Type B pancreatic cell (in vitro differentiated cells): ENCODE results near the gene PDE2A. TPM values are rescaled to one million over a fixed set of nuclear protein-coding genes. Genes with fewer than 3 reads are reported as not detected.

ENCODE experiments used
- DNase-seq: peaks from one replicate; pipeline ENCODE4 v3.0.0; 2021; ENCODE audit warnings: mixed read lengths; ENCODE audit not compliant: unreplicated experiment; ENCODE audit errors: extremely low spot score
- H3K27ac Mint-ChIP-seq: 2 replicates; pipeline ENCODE4 v1.8.0; 2021; ENCODE audit warnings: mild to moderate bottlenecking, mixed read lengths
- H3K27me3 Mint-ChIP-seq: 2 replicates; pipeline ENCODE4 v1.8.0; 2021; ENCODE audit warnings: mixed read lengths
- H3K36me3 Mint-ChIP-seq: 2 replicates; pipeline ENCODE4 v1.8.0; 2021; ENCODE audit warnings: mixed read lengths
- H3K4me1 Mint-ChIP-seq: one replicate; pipeline ENCODE4 v1.8.0; 2021; ENCODE audit warnings: mixed read lengths; ENCODE audit not compliant: unreplicated experiment
- H3K4me3 Mint-ChIP-seq: 2 replicates; pipeline ENCODE4 v1.8.0; 2021; ENCODE audit warnings: mild to moderate bottlenecking, mixed read lengths
- H3K9me3 Mint-ChIP-seq: 2 replicates; pipeline ENCODE4 v1.8.0; 2021; ENCODE audit warnings: mixed read lengths
- total RNA-seq: library from RNA; stranded (reverse); gene quantifications from 2 replicates; pipeline ENCODE4 v1.2.1, GENCODE V29; 2021; ENCODE audit warnings: low replicate concordance
- TF ChIP-seq, protein P1 (sequence below): fragments of 200-600 bp; sonication (generic); conservative IDR thresholded peaks from 2 replicates; pipeline ENCODE4 v1.5.0; 2021; ENCODE audit warnings: antibody characterized with exemption, mild to moderate bottlenecking

Gene PDE2A
- total RNA-seq, 1 donor from 2014 or later: 2.8 TPM

DNA sequence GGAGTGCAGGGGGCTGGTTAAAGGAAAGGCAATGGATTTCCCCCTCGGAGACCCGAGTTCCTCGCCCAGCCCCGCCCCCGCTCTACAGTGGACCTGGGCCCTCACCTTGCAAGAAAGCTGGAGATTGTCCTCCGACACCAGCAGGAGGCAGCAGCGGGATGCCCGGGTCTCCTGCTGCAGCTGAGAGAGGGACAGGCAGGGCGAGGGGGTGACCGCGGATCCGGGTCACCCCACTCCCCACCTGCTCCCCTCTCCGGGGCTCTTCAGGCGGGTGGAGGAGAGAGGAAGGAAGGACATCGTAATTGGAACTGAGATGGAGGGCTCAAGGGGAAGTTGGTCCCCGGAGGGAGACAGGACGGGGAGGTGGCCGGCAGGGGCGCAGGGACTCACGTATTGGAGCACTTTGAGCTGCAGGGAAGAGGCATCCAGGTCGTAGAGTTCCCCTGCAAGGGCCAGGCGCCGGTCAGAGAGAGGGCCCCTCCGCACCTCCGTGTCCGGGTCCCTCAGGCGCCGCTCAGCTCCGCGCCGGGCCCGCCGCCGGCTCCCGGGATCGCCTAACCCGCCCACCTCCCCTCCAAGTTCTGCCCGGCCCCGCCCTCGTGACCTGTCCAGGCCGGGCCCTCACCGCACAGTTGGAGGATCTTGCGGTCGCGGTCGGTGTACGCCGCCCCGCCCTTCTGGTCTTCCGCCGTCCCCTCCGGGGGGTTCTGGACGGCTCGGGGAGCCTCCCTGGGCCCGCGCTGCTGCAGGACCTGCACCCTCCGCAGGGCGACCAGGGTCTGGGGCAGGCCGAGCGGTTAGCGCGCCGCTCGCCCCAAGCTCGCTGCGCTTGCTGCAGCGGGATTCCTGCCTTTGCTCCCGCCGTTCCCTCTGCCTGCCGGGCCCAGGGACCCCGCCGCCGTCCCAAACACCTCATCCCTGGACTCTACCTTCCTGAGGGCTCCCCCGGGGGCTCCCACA lies 84.1 kb downstream of the PDE2A start:
- TF ChIP-seq, protein P1, sequence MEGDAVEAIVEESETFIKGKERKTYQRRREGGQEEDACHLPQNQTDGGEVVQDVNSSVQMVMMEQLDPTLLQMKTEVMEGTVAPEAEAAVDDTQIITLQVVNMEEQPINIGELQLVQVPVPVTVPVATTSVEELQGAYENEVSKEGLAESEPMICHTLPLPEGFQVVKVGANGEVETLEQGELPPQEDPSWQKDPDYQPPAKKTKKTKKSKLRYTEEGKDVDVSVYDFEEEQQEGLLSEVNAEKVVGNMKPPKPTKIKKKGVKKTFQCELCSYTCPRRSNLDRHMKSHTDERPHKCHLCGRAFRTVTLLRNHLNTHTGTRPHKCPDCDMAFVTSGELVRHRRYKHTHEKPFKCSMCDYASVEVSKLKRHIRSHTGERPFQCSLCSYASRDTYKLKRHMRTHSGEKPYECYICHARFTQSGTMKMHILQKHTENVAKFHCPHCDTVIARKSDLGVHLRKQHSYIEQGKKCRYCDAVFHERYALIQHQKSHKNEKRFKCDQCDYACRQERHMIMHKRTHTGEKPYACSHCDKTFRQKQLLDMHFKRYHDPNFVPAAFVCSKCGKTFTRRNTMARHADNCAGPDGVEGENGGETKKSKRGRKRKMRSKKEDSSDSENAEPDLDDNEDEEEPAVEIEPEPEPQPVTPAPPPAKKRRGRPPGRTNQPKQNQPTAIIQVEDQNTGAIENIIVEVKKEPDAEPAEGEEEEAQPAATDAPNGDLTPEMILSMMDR: peak; percentile 76
- Mint-ChIP-seq H3K27ac (no peak overlapping the region), H3K36me3 (no peaks in the 10 kb centered on the region), H3K27me3 (peaks cover 93% of the 10 kb centered on the region), H3K4me3 (peak overlapping the region; percentile 81), H3K9me3 (no peaks in the 10 kb centered on the region), H3K4me1 (peaks cover 17% of the 10 kb centered on the region)
- DNase-seq: no peak

DNA sequence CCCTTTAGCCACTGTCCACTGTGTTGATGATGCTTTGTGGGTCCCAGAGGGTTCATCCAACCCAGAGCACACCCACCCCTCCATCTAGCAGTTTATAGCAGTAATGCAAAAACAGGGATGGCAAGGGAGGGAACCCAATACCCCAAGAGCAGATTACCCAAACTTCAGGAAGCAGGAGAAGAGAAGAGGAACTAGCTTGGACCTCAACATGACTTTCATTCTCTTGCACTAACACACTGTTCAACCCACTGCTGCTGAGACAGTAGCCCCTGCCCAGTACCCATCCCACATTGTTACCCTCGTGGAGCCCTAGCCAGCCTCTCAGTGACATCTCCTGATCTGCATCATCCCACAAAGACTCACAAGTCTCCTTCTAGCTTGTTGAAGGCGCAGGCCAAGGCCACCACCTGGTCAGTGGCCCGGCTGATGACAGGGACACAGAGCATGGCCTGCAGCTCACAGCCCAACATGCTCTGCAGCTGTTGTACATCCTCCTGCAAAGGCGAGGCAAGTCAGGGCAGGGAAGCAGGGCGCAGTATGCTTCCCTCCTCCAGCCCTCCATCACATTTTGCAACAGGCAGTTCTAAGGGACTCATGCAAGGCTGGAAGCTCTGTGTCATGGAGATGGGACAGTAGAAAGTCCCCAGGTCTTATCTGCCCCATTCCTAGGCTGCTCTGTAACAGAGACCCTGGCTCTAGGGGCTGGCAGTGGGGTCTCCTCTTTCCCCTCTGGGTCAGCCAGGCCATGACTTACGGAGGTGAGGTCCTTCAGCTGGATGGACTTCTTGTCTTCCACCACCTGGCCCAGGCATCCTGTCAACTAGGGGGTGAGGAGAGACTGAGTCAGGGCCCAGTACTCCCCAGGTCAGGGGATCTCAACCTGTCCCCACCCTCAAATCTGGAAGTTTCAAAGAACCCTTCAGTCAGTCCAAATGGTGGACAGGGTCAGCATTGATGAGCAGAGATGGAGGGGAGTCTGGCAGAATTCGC lies 85.5 kb downstream of the PDE2A start:
- Mint-ChIP-seq H3K27ac (no peak overlapping the region), H3K36me3 (no peaks in the 10 kb centered on the region), H3K9me3 (no peaks in the 10 kb centered on the region), H3K4me1 (peaks cover 17% of the 10 kb centered on the region), H3K4me3 (peak overlapping the region; percentile 46), H3K27me3 (peaks cover 91% of the 10 kb centered on the region)
- TF ChIP-seq, protein P1: no peak
- DNase-seq: no peak

DNA sequence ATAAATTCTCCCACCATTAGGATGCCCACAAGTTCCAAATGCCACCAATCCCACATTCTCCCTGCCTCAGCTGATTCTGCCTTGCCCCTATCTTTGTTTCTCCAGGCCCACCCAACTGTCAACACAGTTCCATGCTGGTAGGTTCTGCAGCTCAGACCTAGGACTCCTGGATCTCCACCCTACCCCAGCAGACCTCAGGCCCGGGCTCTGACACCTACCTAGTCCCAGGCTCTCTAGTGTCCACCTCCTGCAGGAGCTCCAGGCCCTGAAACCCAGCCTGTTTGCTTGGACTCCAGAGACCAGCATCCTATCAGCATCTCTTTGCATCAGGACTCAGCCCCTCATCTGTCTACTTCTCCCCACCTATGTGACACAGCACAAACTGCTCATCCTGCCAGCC lies 86.5 kb downstream of the PDE2A start:
- Mint-ChIP-seq H3K27me3 (peaks cover 91% of the 10 kb centered on the region), H3K4me1 (peaks cover 17% of the 10 kb centered on the region), H3K27ac (no peak overlapping the region), H3K9me3 (no peaks in the 10 kb centered on the region), H3K4me3 (no peak overlapping the region), H3K36me3 (no peaks in the 10 kb centered on the region)
- DNase-seq: no peak
- TF ChIP-seq, protein P1: no peak

DNA sequence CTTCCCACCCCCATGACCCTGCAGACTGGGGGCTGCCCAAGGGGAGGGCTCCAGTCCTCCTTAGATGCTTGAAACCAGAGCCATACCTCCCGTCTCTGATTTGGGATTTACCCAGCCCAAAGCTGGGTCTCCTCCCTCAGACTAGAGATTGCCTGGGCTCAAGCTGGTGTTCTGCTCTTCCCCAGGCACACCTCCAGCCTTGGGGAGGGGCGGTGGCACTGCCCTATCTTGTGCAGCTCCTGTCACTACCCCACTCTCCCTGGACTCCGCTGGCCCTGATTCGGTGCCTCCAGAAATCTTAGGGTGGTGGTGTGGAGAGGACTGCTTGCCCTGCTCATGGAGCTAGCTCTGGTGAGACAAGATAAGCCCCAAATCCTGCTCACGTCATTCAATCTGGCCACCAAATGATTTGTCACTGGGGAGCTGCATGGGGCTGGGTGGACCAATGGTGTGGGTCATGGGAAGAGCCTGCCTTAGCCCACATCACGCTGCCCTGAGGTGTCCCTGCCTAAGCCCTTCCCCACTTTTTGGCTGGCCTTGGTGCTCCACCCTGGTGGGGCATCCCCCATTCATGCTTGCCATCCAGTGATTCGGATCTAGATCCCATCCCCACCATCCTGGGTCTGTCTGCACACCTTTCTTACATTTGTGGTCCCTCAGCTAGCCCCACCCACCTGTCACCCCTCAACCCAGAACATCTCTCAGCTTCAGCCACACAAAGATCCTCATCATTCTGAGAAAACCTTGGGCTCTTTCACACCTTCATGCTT lies 87.7 kb downstream of the PDE2A start:
- Mint-ChIP-seq H3K9me3 (no peaks in the 10 kb centered on the region), H3K36me3 (no peaks in the 10 kb centered on the region), H3K4me3 (no peak overlapping the region), H3K4me1 (peaks cover 16% of the 10 kb centered on the region), H3K27ac (no peak overlapping the region), H3K27me3 (peaks cover 91% of the 10 kb centered on the region)
- TF ChIP-seq, protein P1: no peak
- no peak for DNase-seq

DNA sequence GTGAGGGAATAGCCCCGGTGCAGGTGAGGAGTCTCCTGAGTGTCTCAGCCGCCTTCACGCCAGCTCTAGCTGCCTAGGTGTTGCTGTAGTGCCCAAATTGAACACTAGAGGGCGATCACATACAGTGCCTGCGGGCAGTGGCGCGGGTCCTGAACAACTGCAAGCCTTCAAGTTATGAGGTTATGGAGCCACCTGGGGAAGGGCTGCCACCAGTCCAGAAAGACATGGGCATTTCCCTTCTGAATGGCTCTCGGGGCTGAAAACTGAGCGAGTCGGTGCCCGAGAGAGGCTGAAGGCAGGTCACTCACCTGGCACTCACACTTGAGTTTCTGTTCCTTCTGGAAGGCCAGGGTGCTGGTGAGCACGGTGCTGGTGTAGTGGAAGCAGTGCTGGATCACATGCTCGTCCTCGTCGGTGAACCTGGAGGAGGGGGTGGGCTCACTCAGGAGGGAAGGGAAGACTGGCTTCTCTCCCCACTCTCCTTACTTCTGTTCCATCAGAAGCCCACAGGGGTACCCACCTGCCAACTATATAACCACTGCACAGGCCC lies 88.4 kb downstream of the PDE2A start:
- H3K36me3 Mint-ChIP-seq: no peaks in the 10 kb centered on the region
- H3K4me1 Mint-ChIP-seq: peaks cover 9% of the 10 kb centered on the region
- peak overlapping the region; percentile 39 for H3K4me3 Mint-ChIP-seq
- H3K27me3 Mint-ChIP-seq: peaks cover 91% of the 10 kb centered on the region
- no peak overlapping the region for H3K27ac Mint-ChIP-seq
- TF ChIP-seq, protein P1: peak; percentile 94
- no peak for DNase-seq
- no peaks in the 10 kb centered on the region for H3K9me3 Mint-ChIP-seq
